HT-29 (cell line): ENCODE data around the gene KCNG3. TPM values are rescaled to one million over a fixed set of nuclear protein-coding genes. Genes with fewer than 3 reads are reported as not detected.
A peak's percentile ranks its signal among the peaks of the same experiment; 100 is the strongest.

Source experiments
- DNase-seq: peaks from one replicate; pipeline ENCODE4 v3.0.0-alpha.2; 2015; ENCODE audit warnings: low spot score
- total RNA-seq: library from RNA; depleted of rRNA; stranded (reverse); fragments of >200 nt; shearing (Covaris generic); gene quantifications from 2 replicates; pipeline ENCODE4 v1.2.3, GENCODE V29; 2014

KCNG3 gene
- total RNA-seq, 1 experiment from 2014 or later: 0.10 TPM

- no peak for DNase-seq
Observed at GRCh38 chr2:42486145-42486906, 7.5 kb downstream of the KCNG3 start.

GRCh38 chr2:42480402-42480801 is 13.4 kb downstream of the KCNG3 start:
- no peak for DNase-seq

DNA sequence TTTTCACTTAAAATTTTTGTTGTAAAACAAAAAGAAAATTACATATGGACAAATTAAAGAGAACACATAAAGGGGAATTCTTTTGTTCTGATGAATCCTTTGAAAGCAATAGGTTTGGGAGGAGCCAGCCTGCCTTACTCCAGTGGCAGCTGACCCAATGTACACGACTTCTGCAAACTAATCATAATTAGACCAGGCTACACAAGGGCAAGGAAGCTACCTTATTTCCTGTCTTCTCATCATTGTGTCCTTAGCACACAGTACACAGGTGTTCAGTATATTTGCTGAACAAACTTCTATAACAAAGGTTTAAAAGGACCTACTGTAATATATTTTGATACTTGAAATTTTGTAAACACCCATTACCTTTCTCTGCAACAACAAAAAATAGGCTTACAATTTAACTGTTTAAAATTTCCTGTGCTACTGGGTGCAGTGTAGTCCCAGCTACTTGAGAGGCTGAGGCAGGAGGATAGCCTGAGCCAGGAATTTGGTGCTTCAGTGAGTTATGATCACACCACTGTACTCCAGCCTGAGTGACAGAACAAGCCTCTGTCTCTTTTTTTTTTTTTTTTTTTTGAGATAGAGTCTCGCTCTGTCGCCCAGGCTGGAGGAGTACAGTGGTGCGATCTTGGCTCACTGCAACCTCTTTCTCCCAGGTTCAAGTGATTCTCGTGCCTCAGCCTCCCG is 18.9 kb downstream of the KCNG3 start:
- DNase-seq: no peak

DNA sequence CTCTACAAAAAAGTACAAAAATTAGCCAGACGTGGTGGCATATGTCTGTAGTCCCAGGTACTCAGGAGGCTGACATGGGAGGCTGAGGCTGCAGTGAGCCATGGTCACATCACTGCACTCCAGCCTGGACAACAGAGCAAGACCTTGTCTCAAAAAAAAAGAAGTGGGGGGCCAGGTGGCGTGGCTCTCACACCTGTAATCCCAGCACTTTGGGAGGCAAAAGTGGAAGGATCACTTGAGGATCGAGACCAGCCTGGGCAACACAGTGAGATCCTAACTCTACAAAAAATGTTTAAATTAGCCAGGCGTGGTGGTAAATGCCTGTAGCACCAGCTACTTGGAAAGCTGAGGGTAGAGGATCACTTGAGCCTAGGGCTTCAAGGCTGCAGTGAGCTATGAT is 23.1 kb downstream of the KCNG3 start:
- no peak for DNase-seq

DNA sequence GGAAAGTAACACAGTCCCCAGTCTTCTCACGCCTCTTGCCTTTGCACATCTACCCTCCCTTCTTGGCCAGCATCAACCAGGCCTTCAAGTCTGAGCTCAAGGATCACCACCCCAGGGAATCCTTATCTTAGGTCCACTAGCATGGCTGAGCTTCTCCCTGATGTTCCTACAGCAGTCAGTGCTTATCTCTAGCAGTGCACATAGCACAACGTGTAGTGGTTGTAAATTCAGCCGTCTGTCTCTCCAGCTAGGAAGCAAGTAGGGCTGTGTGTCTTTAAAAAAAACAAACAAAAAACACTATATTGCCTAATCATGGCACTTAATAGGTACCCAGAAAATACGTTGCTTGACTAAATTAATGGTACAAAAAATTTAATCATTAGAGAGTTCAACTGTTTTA is 29.2 kb downstream of the KCNG3 start:
- no peak for DNase-seq

DNA sequence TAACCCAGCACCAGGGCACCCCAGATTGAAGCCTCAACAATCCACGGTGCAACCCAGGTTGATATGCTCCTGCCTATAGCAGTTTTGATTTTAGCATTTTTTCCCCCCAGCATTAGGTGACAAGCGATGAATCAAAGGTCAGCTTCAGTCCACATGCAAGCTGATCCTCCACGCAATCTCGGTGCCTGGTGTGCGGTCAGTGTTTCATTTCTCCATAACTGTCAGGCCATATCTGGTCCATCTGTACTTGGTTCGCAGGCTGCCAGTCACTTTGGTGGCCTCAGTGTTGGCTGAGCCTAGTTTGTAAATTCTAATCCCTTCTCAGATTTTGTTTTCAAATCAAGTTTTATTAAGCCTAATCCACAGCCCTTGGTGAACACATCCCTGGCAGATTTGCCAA is 30.2 kb downstream of the KCNG3 start:
- no peak for DNase-seq

GRCh38 chr2:42459296-42459695 is 34.5 kb downstream of the KCNG3 start:
- no peak for DNase-seq

- DNase-seq: no peak
Observed at GRCh38 chr2:42458396-42458795, 35.4 kb downstream of the KCNG3 start.

GRCh38 chr2:42457011-42457410 is 36.8 kb downstream of the KCNG3 start:
- DNase-seq: peak; percentile 25

DNA sequence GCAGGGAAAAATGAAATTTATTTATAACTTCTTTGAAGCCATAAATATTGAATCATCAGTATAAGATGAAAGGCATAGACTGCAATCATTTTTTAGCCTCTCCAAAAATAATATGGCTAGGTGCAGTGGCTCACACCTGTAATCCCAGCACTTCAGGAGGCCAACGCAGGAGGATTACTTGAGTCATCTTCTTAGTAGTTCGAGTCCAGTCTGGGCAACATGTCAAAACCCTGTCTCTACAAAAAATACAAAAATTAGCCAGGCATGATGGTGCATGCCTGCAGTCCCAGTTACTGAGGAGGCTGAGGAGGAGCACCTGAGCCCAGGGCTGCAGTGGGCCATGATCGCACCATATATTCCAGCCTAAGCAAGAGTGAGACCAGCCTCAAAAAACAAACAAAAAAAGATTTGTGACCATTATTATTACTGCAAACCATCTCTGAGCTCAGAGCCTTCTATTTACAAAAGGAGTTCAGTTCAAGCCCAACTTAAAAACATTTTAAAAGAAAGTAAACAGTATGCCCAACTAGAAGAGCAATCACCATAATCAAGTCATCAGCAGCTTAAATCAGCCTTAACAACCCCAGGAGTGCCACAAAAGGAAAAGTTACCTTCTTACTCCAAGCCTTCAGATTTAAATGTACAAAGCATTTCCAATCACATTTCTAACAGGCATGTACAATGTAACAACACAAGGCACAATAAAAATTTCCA is 37.5 kb downstream of the KCNG3 start:
- no peak for DNase-seq

GRCh38 chr2:42452545-42452944 is 41.2 kb downstream of the KCNG3 start:
- DNase-seq: no peak

GRCh38 chr2:42450136-42450535 is 43.6 kb downstream of the KCNG3 start:
- no peak for DNase-seq

DNA sequence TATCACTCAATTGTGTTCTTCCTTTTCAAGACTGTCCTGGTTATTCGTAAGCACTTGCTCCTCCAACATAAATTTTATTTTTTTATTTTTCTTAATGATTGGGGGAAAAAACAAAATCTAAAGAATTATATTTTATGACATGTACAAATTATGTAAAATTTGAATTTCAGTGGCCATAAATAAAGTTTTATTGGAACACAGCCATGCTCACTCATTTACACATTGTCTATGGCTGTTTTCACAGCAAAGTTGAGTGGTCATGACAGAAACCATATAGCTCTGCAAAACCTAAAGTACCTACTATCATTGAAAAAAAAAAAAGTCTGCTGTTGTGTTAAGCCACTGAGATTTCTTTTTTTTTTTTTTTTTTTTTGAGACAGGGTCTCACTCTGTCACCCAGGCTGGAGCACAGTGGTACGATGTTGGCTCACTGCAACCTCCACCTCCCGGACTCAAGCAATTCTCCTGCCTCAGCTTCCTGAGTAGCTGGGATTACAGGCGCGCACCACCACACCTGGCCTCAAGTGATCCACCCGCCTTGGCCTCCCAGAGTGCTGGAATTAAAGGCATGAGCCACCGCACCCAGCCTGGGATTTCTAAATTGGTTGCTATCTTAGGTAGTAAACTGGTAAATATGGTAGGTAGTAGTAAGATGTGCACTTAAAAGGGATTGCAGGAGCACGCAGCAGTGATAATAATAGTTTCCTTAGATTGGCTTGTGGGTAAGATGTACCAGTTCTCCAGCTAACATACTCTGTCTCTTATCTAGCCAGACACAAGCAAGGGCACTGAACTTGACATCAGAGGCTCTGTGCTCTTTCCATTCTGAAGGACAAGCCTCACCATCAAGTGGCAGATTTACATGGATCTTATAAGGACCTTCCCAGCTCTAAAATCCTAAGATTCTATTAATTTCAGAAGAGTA is 44.4 kb downstream of the KCNG3 start:
- DNase-seq: no peak

DNA sequence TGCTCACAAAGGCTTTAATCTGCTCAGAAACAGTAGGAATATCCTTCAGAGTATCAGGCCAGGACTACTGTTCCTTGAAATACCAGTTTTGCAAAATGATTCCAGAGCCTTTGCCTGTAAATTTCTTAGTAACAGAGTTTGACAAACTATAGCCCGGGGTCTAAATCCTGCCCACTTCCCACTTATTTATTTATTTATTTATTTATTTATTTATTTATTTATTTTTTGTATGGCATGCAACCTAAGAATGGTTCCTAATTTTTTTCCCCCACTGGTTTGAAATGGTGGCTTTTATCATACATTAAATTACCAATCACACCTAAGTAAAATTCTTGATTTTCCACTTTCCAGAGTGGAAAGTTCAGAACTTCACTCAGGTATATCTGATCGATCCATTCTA is 45.6 kb downstream of the KCNG3 start:
- no peak for DNase-seq

GRCh38 chr2:42446503-42447271 is 47.1 kb downstream of the KCNG3 start:
- DNase-seq: no peak

DNA sequence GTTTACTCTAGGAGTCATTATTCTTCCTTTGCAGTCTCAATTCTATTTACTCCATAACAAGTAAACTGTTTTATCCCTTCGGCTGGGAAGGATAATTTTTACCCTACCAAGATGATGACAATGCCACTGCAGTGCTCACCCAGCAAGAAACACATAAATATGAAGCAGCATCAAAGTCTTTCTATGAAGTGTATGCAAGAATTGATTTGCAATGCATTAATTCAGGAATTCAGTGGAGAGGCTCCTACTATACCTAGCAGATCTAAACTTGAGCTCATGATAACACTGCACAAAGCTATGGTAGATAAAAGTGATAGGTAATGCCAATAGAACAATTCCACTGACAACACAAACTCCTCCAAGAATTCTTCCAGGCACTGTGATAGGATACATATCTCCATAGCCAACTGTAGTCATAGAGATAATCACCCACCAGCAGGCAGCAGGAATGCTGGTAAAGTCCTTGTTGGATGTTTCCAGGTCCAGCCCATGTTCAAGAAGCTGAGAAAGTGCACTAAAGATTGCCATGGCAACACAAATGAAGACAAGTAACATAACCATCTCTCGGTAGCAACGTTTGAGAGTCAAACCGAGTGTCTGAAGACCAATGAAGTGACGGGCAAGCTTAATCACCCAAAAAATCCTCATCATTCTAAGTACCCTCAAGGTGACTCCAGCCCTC is 49.9 kb downstream of the KCNG3 start:
- no peak for DNase-seq

DNA sequence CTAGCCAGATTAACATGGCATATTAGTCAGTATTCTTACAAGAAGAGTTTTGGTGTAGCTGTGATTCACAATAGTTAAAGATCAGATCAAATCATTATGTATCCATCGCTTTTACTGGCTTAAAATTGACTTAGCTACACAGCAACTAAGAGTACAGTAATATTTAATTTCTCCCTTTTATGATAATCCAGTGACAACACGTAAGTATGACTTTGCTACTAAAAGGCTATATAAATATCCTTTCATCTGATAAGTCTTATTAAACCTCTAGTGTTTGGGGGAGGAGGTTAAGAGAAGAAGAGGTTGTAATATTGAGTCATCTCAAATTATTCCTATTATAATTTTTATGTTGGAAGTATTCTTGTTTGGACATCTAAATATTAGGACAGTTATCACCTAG is 51.0 kb downstream of the KCNG3 start:
- no peak for DNase-seq

- DNase-seq: no peak
Observed at GRCh38 chr2:42438685-42439084, 55.1 kb downstream of the KCNG3 start.

DNA sequence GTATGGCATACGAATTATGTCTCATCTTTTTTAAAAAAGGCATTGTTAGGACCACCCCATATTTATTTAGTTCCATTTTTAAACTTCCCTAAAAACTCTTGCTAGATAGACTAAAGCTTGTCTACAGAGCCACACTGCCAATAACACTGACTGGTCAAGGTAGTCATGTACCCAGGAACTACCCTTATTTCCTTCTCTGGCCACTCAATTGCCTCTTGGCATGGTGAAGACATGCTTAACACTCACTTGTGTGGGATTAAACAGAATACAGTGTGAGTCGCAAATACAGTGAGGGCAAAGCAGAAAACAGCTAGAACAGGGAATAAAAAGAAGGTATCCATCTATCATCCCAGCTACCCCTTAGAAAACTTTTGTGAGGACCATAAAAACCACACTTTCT is 57.4 kb downstream of the KCNG3 start:
- DNase-seq: no peak

GRCh38 chr2:42435628-42436027 is 58.2 kb downstream of the KCNG3 start:
- no peak for DNase-seq
